B cell (primary cell): ENCODE measurements around the gene ASPA. TPM values are rescaled to one million over a fixed set of nuclear protein-coding genes. Genes with fewer than 3 reads are reported as not detected.

Experiments
- ATAC-seq: fragments of 200-7000 bp; cut with Tn5 transposase; one replicate; pipeline ENCODE4 v1.10.0; 2021; ENCODE audit warnings: low read depth, mild to moderate bottlenecking, moderate number of reproducible peaks, moderate library complexity
- CTCF ChIA-PET: fragments of 350-600 bp; sonication (Branson Sonifier 250); formaldehyde crosslinking; loops from one replicate; lab custom pipeline; 2021; ENCODE audit warnings: antibody characterized with exemption, inconsistent platforms; lab: Charles Lee
- POLR2A ChIA-PET: fragments of 350-600 bp; sonication (Branson Sonifier 250); formaldehyde crosslinking; loops from one replicate; lab custom pipeline; 2021; ENCODE audit warnings: antibody characterized with exemption; lab: Charles Lee
- DNase-seq: peaks from one replicate; pipeline ENCODE4 v3.0.0; 2013
- H2AFZ ChIP-seq: 2 replicates; pipeline ENCODE4 v1.6.1; 2012; ENCODE audit warnings: mild to moderate bottlenecking, low read depth, low read length; ENCODE audit not compliant: insufficient read depth, poor library complexity, severe bottlenecking
- H3K27ac ChIP-seq, 2 donors: 1 replicate in 1 of 2; 2 replicates in 1 of 2; pipeline ENCODE4 v1.5.1; 2012 to 2013; ENCODE audit warnings: low read length in 2 of 2, mild to moderate bottlenecking in 2 of 2, moderate library complexity in 1 of 2
- H3K27me3 ChIP-seq, 4 experiments: fragments of 200-600 bp in 1 of 4; sonication (generic) in 1 of 4; replicated peaks in 1 of 4; 1 replicate in 2 of 4; 2 replicates in 2 of 4; pipeline versions ENCODE4 v1.6.1 to v1.7.0; 2013 to 2016; ENCODE audit warnings: low read length in 3 of 4, mild to moderate bottlenecking in 2 of 4, mixed read lengths in 1 of 4, moderate library complexity in 1 of 4; ENCODE audit not compliant: insufficient read depth in 4 of 4, control insufficient read depth in 3 of 4; ENCODE audit errors: control extremely low read depth in 1 of 4
- H3K36me3 ChIP-seq, 2 experiments: replicated peaks in 1 of 2; 1 replicate in 1 of 2; 2 replicates in 1 of 2; pipeline versions ENCODE4 v1.6.1 to v1.7.1; 2013; ENCODE audit warnings: low read length in 1 of 2; ENCODE audit not compliant: insufficient read depth in 2 of 2, control insufficient read depth in 1 of 2; ENCODE audit errors: control extremely low read depth in 1 of 2, extremely low read depth in 1 of 2
- H3K4me1 ChIP-seq, 2 donors: fragments of 200-600 bp in 1 of 2; sonication (generic) in 1 of 2; 1 replicate in 1 of 2; 2 replicates in 1 of 2; pipeline versions ENCODE4 v1.5.1 to v1.6.1; 2013 to 2017; ENCODE audit warnings: low read length in 2 of 2; ENCODE audit not compliant: control insufficient read depth in 2 of 2, insufficient read depth in 2 of 2
- H3K4me2 ChIP-seq: replicated peaks from 2 replicates; pipeline ENCODE3; 2012; ENCODE audit warnings: mild to moderate bottlenecking, low read depth, low read length; ENCODE audit not compliant: poor library complexity, severe bottlenecking
- H3K4me3 ChIP-seq, 5 experiments: fragments of 200-600 bp in 1 of 5; sonication (generic) in 1 of 5; 1 replicate in 3 of 5; 2 replicates in 2 of 5; pipeline versions ENCODE4 v1.5.1 to v1.7.0; 2011 to 2016; ENCODE audit warnings: low read length in 4 of 5, mild to moderate bottlenecking in 4 of 5, low read depth in 2 of 5, control low read depth in 1 of 5, moderate library complexity in 1 of 5; ENCODE audit not compliant: insufficient read depth in 1 of 5; ENCODE audit errors: control extremely low read depth in 1 of 5, extremely low read depth in 1 of 5
- H3K79me2 ChIP-seq: fragments of 200-600 bp; sonication (generic); one replicate; pipeline ENCODE4 v1.6.0; 2016; ENCODE audit warnings: low read length; ENCODE audit not compliant: control insufficient read depth, insufficient read depth
- H3K9ac ChIP-seq: fragments of 200-600 bp; sonication (generic); 2 replicates; pipeline ENCODE4 v1.6.1; 2017; ENCODE audit warnings: mild to moderate bottlenecking, low read length, moderate library complexity
- H3K9me3 ChIP-seq, 3 donors: one replicate each; pipeline versions ENCODE4 v1.6.1 to v1.7.1; 2013; ENCODE audit warnings: low read length in 2 of 3; ENCODE audit not compliant: control insufficient read depth in 2 of 3, insufficient read depth in 1 of 3; ENCODE audit errors: control extremely low read depth in 1 of 3
- H4K20me1 ChIP-seq: 2 replicates; pipeline ENCODE4 v1.6.0; 2012; ENCODE audit warnings: mild to moderate bottlenecking, low read length; ENCODE audit not compliant: insufficient read depth, control insufficient read depth, poor library complexity, severe bottlenecking
- H3K27ac Mint-ChIP-seq: one replicate; pipeline ENCODE4 v1.8.0; 2021; ENCODE audit warnings: mixed read lengths
- H3K27me3 Mint-ChIP-seq: one replicate; pipeline ENCODE4 v1.8.0; 2021; ENCODE audit warnings: mixed read lengths
- H3K4me1 Mint-ChIP-seq: one replicate; pipeline ENCODE4 v1.8.0; 2021; ENCODE audit warnings: mixed read lengths
- H3K4me3 Mint-ChIP-seq: one replicate; pipeline ENCODE4 v1.8.0; 2021; ENCODE audit warnings: mixed read lengths
- H3K9me3 Mint-ChIP-seq: one replicate; pipeline ENCODE4 v1.8.0; 2022; ENCODE audit warnings: mixed read lengths; ENCODE audit not compliant: insufficient read depth
- EZH2 ChIP-seq: IDR thresholded peaks from 2 replicates; pipeline ENCODE4 v1.6.1; 2012; ENCODE audit warnings: borderline replicate concordance, low read depth, mild to moderate bottlenecking, moderate library complexity, low read length; ENCODE audit not compliant: insufficient read depth, poor library complexity, severe bottlenecking
- WGBS: methylation state at CpG from one replicate; pipeline ENCODE4 v1.1.5; 2013; ENCODE audit warnings: missing lambda C conversion rate; ENCODE audit not compliant: insufficient coverage; 5-methylcytosine and 5-hydroxymethylcytosine counted together
- intact Hi-C: fragments of 100-400 bp; cut with micrococcal nuclease; formaldehyde crosslinking; loops from one replicate; pipeline ENCODE4 v1.10.0; 2022
- polyA plus RNA-seq: library from polyadenylated mRNA; depleted of rRNA; stranded (reverse); fragments of >200 nt; gene quantifications from 2 replicates; pipeline ENCODE4 v1.2.3, GENCODE V29; 2012
- total RNA-seq, 2 donors: library from RNA; stranded (reverse); fragments of 120-200 nt in 1 of 2; gene quantifications; 1 replicate in 1 of 2; 2 replicates in 1 of 2; pipeline versions ENCODE4 v1.2.3 to v1.2.4, GENCODE V29; 2013 to 2022
- TF ChIP-seq, protein P1 (sequence below): fragments of 200-600 bp; IDR thresholded peaks from one replicate; pipeline ENCODE4 v1.8.0; 2022; ENCODE audit warnings: antibody characterized with exemption, mild to moderate bottlenecking

The ASPA gene
- total and polyA plus RNA-seq, 2 donors (not counting 1 experiment from before 2014, with no cell fraction given) = not detected

DNA sequence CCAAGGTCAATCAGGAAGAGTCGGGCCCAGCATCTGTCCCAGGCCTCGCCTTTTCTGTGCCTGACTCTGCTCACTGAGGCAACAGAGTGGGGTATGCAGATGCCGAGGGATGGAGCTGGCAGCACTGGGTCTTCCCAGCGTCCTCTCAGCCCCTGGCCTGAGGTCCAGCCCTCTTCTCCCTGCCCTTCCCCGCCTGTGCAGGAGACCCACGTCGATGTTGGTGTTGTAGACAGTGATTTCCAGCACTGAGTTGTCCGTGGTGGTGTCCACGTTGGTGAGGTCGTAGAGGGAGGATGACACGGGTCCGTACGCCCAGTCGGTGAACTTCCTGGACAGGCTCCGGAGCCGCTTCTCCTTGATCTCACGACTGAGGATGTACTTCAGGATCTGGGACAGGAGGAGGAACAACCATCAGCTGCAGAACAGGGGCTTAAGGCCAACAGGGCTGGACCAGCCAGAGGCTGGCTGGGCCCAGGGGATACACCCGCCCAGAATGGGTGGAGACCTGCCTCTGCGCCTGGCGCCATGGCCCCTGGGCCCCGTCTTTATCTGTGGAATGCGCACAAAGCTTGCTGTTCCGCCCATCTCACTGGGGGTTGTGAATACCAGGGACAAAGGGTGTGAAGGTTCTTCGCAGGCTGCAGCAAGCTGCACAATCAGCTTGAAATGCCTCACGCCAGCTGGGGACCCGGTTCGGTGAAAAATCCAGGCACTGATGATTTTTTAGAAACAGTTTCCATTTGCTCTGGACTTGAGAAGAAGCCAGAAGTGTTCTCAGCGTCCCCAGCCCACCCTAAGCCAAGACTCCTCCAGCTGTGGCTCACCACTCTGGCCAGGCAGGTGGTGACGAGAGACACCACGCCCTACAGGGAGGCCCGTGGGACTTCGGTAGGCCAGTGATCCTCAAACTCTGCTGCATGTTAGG, 54.3 kb downstream of the ASPA start:
- no peaks in the 10 kb centered on the region for H3K27me3 Mint-ChIP-seq
- no peak for TF ChIP-seq EZH2
- intact Hi-C loops = no loop called here
- Histone ChIP-seq H3K79me2 (no peaks in the 10 kb centered on the region), H4K20me1 (no peaks in the 10 kb centered on the region), H3K9me3 (no peaks in the 10 kb centered on the region), H3K27me3 (peaks cover 0 to 5% (median 0%) of the 10 kb centered on the region in 4 experiments), H3K4me2 (no peak overlapping the region), H3K27ac (no peak overlapping the region), H3K36me3 (no peaks in the 10 kb centered on the region), H2AFZ (no peak overlapping the region), H3K9ac (no peak overlapping the region), H3K4me1 (peaks cover 6 to 7% of the 10 kb centered on the region in 2 donors), H3K4me3 (no peak overlapping the region)
- ChIA-PET POLR2A (interaction anchor here (0.6 kb wide), 1 partner anchor 60 kb away, joined by 3 read pairs; no protein-coding TSS in a partner anchor), CTCF (no interaction called here)
- no peak overlapping the region for H3K4me3 Mint-ChIP-seq
- DNase-seq (no peak), ATAC-seq (no peak)
- 90% methylated on average over 29 of the region's 32 CpGs for WGBS
- H3K9me3 Mint-ChIP-seq = no peaks in the 10 kb centered on the region
- no peak overlapping the region for H3K27ac Mint-ChIP-seq
- peaks cover 11% of the 10 kb centered on the region for H3K4me1 Mint-ChIP-seq

DNA sequence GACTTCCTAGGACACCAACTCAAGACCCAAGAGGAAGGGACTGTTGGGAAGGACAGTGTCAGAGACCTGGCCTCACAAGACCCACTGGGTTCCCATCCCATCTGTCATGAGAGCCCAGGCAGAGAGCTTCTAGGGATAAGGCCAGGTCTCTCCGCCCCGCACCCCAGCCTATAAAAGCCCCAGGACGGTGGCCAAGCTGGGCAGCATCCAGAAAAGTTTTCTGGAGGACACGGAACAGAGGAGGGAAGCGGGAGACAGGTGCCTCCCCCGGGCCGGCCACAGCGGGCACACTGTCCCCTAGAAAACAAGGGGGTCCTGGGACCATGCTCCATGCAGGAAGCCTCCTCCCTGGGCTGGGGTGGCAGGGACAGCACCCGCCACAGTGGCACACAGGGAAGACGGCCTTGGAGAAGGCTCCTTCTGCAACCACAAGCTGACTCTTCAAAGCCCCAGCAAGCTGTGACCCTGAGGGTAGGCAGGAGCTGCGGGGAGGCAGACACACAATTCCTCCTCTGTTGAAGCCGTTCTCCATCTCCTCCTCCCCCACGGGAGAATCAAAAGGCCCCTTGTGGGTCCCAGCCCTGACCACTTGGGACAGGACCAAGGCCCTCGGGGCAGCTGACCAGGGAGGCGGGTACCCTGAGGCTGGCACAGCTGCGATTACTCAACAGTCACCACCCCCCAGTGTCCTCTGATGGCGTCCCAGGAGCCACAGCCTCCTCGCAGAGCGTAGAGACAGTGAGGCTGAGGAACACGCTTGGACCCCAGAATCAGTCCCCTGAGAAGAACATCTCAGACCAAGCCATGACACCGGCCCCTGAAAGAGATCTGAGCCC, 55.7 kb downstream of the ASPA start:
- ATAC-seq = no peak
- CTCF ChIA-PET = interaction anchor here (0.7 kb wide), 1 partner anchor 940 kb away, joined by 4 read pairs; no protein-coding TSS in a partner anchor
- peaks cover 0 to 7% (median 0%) of the 10 kb centered on the region in 4 experiments for H3K27me3 ChIP-seq
- H3K9me3 ChIP-seq = peaks cover 0 to 2% (median 0%) of the 10 kb centered on the region in 3 donors
- peaks cover 6 to 15% of the 10 kb centered on the region in 2 donors for H3K4me1 ChIP-seq
- intact Hi-C loops = no loop called here
- no peaks in the 10 kb centered on the region for H3K36me3 ChIP-seq
- no peak overlapping the region for H3K27ac ChIP-seq
- Mint-ChIP-seq H3K4me1 (peaks cover 18% of the 10 kb centered on the region), H3K9me3 (no peaks in the 10 kb centered on the region), H3K4me3 (no peak overlapping the region), H3K27ac (no peak overlapping the region), H3K27me3 (no peaks in the 10 kb centered on the region)
- TF ChIP-seq, protein P1, sequence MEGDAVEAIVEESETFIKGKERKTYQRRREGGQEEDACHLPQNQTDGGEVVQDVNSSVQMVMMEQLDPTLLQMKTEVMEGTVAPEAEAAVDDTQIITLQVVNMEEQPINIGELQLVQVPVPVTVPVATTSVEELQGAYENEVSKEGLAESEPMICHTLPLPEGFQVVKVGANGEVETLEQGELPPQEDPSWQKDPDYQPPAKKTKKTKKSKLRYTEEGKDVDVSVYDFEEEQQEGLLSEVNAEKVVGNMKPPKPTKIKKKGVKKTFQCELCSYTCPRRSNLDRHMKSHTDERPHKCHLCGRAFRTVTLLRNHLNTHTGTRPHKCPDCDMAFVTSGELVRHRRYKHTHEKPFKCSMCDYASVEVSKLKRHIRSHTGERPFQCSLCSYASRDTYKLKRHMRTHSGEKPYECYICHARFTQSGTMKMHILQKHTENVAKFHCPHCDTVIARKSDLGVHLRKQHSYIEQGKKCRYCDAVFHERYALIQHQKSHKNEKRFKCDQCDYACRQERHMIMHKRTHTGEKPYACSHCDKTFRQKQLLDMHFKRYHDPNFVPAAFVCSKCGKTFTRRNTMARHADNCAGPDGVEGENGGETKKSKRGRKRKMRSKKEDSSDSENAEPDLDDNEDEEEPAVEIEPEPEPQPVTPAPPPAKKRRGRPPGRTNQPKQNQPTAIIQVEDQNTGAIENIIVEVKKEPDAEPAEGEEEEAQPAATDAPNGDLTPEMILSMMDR = no peak
- no peak for TF ChIP-seq EZH2
- POLR2A ChIA-PET = no interaction called here
- no peak overlapping the region for H3K4me2 ChIP-seq
- 92% methylated on average over 20 of the region's 21 CpGs for whole genome bisulfite sequencing
- H3K4me3 ChIP-seq = no peak overlapping the region
- H3K79me2 ChIP-seq = no peaks in the 10 kb centered on the region
- H4K20me1 ChIP-seq = no peaks in the 10 kb centered on the region
- no peak overlapping the region for H3K9ac ChIP-seq
- DNase-seq = no peak
- H2AFZ ChIP-seq = no peak overlapping the region
